GM21526 (cell line): ENCODE data around the gene FHIT.
"Not testable (repeated sequence)": the region's sequence is repeated elsewhere in the genome, so short reads cannot be mapped to it uniquely, and the experiment has no call there.

Experiments used
- ATAC-seq: cut with Tn5 transposase; IDR thresholded peaks from one replicate; pipeline ENCODE4 v1.9.1; 2021; ENCODE audit warnings: moderate library complexity; ENCODE audit not compliant: unreplicated experiment, low FRiP score

The FHIT gene

DNA sequence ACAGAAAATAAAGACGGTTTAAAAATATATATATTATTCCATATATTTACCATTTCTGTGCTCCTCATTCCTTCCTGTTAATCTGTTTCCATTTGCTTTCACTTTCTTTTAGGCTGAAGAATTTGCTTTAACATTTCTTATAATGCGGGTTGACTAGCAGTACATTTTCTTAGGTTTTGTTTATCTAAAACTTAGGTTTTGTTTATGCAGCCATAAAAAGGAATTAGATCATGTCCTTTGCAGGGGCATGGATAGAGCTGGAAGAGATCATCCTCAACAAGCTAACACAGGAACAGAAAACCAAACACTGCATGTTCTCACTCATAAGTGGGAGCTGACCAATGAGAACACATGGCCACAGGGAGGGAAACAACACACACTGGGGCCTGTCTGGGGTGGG is 578.1 kb downstream of the FHIT start:
- ATAC-seq: no peak

DNA sequence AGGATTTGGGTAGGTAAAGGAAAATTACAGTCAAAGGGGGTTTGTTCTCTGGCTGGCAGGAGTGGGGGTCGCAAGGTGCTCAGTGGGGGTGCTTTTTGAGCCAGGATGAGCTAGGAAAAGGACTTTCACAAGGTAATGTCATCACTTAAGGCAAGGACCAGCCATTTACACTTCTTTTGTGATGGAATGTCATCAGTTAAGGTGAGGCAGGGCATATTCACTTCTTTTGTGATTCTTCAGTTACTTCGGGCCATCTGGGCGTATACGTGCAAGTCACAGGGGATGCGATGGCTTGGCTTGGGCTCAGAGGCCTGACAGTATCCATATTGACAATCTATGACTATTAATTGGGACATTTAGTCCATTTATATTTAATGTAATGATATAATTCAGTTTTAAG is 578.9 kb downstream of the FHIT start:
- not testable (repeated sequence) for ATAC-seq

GRCh38 chr3:60669636-60670035 is 581.6 kb downstream of the FHIT start:
- no peak for ATAC-seq

DNA sequence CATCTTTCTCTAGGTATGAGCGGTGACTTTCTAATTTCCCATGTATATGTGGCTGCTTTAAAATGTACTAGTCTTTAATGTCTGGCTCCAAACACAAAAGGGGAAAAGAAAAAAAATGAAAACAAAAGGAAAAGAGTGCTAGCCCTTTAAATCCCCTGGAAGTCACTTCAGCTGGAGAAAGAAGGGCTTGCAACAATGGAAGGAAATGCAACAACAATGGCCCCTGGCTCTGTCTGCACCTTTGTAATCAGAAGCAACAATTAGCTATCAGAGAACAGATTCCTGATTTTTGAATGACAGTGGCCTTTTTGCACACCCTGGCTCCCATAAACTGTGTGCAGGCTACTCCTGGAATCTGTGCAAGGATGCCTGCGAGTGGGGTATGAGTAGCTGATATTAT is 591.2 kb downstream of the FHIT start:
- ATAC-seq: no peak

GRCh38 chr3:60659098-60659497 is 592.2 kb downstream of the FHIT start:
- no peak for ATAC-seq

DNA sequence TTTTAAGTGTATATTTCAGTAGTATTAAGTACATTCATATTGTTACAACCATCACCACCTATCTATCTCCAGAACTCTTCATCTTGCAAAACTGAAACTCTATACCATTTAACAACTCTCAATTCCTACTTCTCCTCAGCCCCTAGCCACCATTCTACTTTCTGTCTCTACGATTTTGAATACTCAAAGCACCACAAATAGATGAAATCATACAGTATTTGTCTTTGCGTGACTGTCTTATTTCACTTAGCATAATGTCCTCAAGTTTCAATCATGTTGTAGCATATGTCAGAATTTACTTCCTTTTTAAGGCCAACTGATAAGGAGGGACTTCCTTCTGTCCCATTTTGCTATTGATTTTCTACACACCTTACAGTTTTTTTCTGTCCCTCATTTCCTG is 593.3 kb downstream of the FHIT start:
- ATAC-seq: peak; percentile 98

- peak; percentile 52 for ATAC-seq
Observed at GRCh38 chr3:60652829-60653228, 598.4 kb downstream of the FHIT start.

DNA sequence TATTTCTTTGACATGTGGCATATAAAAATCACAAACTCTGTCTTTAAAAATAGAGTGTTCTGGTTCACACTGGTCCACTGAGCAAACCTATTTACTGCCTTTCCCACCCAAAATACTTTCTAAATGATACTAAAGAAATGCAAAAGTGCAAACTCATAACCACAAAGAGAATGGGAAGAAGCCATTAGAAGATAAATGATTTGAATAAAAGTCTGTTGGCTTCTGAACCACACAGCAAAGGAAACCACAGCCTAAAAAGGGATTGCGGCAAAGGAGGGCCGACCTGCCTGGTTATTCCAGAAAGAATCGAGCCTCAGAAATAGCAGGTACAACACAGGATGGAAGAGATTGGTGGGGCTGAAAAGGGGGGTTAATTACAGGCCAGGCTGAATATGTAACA is 599.5 kb downstream of the FHIT start:
- no peak for ATAC-seq

- no peak for ATAC-seq
Observed at GRCh38 chr3:60650171-60650570, 601.1 kb downstream of the FHIT start.

- no peak for ATAC-seq
Observed at GRCh38 chr3:60645801-60646200, 605.5 kb downstream of the FHIT start.

DNA sequence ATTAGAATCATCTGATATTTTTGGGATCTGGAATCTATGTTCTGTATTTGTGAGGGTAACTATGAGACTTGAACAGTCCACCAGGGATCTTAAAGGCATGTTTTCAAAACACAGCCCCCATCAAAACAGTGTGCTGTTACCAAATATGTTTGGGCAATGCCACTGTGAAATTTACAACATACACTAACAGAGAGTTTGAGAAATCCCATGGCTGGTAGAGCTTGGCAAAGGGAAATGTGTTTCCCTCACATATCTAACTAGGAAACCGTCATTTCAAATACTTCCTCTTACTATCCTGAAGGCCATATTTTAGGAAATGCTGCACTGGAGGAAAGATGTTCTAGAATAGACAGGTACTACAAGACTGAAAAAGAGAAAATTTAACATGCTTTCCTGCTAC is 607.4 kb downstream of the FHIT start:
- ATAC-seq: no peak

DNA sequence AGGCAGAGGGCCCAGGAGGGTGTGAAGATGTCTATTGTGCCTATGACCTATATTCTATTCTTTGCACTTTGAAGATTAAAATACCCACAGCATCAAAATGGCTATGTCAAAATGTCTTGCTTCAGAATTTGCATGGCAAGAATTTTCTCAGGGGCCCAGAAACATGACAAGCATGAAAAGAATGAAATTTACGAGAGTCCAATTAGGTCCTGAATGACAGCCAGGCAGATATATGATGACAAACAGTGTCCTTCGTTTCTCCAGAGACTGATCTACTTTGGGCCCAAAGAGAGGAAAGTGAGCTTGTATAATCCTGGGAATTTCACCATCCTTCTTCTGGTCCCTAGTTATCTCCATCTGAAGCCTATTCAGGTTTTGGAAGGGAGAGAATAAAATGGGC is 609.9 kb downstream of the FHIT start:
- ATAC-seq: no peak

DNA sequence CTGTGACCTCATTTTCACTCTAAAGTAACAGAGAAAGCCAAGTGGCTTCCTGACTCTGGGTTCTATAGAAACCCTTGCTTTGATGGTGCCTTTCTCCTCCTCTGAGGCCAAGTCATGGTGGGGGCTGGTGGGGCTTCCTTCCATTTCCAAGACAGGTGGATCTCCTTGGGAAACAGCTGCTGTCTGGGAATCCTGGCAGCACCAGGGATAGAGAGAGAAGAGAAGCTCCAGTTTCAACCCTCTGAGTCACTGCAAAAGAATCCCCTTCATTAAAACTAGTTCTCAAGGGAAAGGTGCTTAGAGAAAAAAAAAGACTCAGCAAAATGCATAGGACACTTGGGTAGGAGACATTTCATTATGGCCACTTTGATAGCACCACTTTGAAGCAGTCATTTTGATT is 614.4 kb downstream of the FHIT start:
- ATAC-seq: no peak

- no peak for ATAC-seq
Observed at GRCh38 chr3:60633644-60634043, 617.6 kb downstream of the FHIT start.

DNA sequence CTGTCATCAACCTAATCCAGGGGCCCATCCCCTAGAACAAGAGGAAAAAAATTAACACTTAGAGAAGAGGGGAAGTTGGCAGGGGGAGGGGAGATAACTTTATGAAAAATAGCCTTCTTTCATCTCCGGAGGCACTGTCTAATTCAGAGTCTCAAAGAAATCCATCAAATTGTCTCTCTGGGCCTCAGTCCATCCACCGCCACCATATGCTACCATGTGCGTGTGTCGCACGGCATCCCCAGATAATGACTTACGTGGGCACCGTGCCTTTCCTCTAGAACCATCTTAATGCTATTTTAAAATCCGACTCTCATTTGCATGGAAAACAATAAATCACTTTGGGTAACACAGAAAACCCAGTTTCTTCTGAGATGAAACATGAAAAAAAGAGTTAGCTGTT is 619.7 kb downstream of the FHIT start:
- no peak for ATAC-seq

DNA sequence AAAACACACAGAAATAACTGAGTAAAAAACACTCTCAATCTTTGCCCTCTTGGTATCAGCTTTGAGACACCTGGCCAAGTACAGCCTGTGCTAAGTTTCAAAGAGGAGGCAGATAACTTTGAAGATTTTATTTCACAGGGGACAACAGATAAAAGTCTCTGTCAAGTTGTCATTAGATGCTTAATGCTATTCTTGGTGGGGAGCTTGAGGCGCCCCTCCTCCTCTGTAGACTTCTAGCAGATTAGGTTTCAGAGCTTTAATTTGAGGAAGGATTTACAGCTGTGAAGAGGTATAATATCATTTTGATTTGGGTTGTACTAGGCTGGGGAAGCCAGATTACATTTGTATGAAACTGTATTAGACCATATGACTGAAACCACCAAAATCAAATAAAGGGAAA is 620.3 kb downstream of the FHIT start:
- ATAC-seq: no peak

DNA sequence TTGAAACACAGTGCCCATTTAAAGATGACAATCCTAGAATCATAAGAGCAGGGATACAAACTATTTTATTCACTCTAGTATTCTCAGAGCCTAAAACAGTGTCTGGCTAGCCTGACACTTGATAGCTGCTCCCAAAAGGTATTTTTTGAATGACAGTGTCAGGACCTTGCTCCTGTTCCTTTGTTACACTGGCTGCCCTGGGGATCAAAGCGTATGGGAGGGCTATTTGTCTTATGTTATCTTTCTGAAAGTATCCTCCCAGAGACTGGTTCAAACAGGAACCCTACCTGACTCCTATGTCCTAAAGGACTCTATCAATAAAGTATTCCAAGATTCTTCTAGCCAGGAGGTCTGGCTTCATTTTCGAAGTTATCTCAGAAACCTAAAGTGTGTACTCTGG is 621.4 kb downstream of the FHIT start:
- ATAC-seq: no peak

- ATAC-seq: no peak
Observed at GRCh38 chr3:60622349-60622748, 628.9 kb downstream of the FHIT start.

DNA sequence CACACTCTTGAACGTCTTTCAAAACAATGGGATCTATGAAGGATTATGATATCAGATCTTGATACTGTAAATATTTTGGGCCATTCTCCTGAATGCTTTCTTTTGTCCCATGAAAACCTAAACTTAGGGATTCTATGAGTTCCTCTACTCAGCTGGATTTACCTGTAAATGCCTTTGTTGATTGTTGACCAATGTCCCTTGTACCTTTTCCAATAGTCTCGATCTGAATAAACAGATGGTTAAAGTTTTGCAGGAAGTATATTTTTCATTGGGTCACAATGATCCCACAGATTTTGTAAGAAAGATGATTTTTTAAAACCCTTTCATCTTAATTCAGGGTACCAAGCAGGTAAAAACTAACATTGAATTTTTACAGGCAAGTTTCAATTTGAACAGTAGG is 634.1 kb downstream of the FHIT start:
- no peak for ATAC-seq

- ATAC-seq: no peak
Observed at GRCh38 chr3:60613769-60614303, 637.4 kb downstream of the FHIT start.

GRCh38 chr3:60610441-60611112 is 640.7 kb downstream of the FHIT start:
- no peak for ATAC-seq

- ATAC-seq: no peak
Observed at GRCh38 chr3:60609446-60609845, 641.8 kb downstream of the FHIT start.

DNA sequence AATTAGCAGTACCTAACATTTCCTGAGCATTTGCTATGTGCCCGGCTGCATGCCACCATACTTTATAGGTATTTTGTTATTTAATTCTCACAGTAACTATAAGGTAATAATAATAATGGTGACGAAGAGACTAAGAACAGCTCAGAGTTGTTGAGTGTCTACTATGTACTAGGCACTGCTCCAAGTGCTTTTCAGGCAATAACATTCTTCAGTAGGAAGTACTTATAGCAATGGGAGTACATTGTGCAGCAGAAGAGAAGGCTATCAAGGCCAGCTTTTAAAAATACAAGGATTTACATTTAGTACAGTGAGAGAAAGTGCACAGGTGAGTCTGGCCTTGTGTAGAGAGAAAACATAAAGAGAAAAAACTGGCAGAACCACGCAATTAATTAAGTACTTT is 647.4 kb downstream of the FHIT start:
- ATAC-seq: no peak
